ENCODE results near the gene DCLK1.

- no peak for TF ChIP-seq POLR2A (IDR thresholded peaks at IDR 0.05)
- no peak for TF ChIP-seq CTCF (IDR thresholded peaks at IDR 0.05)
- TF ChIP-seq EP300 (IDR thresholded peaks at IDR 0.05; ENCODE audit: low read depth) = no peak
- no peak for TF ChIP-seq POLR2AphosphoS5 (IDR thresholded peaks at IDR 0.05)
Observed at GRCh38 chr13:35848336-35849255, 282.6 kb downstream of the DCLK1 start.
